ENCODE results near the gene GFER. TPM values are rescaled to one million over a fixed set of nuclear protein-coding genes. Genes with fewer than 3 reads are reported as not detected.

The GFER gene
- total and polyA plus RNA-seq, 4 donors: 7.4 to 28.4 (median 15.1) TPM

DNA sequence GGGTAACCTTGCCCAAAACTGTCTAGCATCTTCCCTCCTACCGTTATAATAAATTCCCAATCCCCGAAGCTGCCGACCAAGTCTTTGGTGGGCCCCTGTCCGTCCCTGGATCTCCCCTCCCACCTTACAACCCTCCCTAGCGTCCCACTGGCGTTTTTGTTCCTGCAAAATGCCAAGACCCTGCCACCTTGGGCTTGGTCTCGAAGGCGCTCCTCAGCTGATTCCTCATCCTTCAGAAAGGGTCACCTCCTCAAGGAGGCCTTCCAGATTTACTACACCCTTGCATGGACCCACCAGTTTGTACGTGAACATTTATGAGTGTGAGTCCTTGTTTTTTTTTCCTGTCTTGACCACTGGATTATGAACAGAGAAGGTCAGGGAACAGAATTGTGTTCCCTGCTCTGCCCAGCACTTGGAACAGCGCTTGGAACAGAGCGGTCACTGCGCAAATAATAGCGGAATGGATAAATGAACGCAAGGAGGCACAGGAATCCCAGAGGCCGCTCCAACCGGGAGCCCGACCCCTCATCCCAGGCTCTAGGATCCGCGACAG is 926 bp upstream of the GFER start:
- H3K27me3 ChIP-seq (ENCODE audit: control insufficient read depth in 4 of 4, insufficient read depth in 4 of 4, low read length in 3 of 4): no peaks in the 10 kb centered on the region
- H3K4me1 ChIP-seq (ENCODE audit: control insufficient read depth in 4 of 4, insufficient read depth in 4 of 4, low read length in 3 of 4): peaks cover 5 to 31% (median 17%) of the 10 kb centered on the region in 4 donors
- WGBS: 40% methylated on average over 19 of the region's 19 CpGs
- TF ChIP-seq, protein P1, sequence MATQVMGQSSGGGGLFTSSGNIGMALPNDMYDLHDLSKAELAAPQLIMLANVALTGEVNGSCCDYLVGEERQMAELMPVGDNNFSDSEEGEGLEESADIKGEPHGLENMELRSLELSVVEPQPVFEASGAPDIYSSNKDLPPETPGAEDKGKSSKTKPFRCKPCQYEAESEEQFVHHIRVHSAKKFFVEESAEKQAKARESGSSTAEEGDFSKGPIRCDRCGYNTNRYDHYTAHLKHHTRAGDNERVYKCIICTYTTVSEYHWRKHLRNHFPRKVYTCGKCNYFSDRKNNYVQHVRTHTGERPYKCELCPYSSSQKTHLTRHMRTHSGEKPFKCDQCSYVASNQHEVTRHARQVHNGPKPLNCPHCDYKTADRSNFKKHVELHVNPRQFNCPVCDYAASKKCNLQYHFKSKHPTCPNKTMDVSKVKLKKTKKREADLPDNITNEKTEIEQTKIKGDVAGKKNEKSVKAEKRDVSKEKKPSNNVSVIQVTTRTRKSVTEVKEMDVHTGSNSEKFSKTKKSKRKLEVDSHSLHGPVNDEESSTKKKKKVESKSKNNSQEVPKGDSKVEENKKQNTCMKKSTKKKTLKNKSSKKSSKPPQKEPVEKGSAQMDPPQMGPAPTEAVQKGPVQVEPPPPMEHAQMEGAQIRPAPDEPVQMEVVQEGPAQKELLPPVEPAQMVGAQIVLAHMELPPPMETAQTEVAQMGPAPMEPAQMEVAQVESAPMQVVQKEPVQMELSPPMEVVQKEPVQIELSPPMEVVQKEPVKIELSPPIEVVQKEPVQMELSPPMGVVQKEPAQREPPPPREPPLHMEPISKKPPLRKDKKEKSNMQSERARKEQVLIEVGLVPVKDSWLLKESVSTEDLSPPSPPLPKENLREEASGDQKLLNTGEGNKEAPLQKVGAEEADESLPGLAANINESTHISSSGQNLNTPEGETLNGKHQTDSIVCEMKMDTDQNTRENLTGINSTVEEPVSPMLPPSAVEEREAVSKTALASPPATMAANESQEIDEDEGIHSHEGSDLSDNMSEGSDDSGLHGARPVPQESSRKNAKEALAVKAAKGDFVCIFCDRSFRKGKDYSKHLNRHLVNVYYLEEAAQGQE (IDR thresholded peaks at IDR 0.05): no peak
- no peak for TF ChIP-seq EGR1 (IDR thresholded peaks at IDR 0.05; ENCODE audit: low read depth in 2 of 2)
- TF ChIP-seq RXRA (IDR thresholded peaks at IDR 0.05): no peak
- TF ChIP-seq, protein P2, sequence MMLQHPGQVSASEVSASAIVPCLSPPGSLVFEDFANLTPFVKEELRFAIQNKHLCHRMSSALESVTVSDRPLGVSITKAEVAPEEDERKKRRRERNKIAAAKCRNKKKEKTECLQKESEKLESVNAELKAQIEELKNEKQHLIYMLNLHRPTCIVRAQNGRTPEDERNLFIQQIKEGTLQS (IDR thresholded peaks at IDR 0.05): no peak
- no peak for TF ChIP-seq FOXA1 (IDR thresholded peaks at IDR 0.05)
- no peak for TF ChIP-seq GABPA (IDR thresholded peaks at IDR 0.05 in 1 of 2, conservative IDR thresholded peaks at IDR 0.05 in 1 of 2)
- TF ChIP-seq, protein P3, sequence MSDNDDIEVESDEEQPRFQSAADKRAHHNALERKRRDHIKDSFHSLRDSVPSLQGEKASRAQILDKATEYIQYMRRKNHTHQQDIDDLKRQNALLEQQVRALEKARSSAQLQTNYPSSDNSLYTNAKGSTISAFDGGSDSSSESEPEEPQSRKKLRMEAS (IDR thresholded peaks at IDR 0.05): no peak
- no peak for TF ChIP-seq TAF1 (conservative IDR thresholded peaks at IDR 0.05)
- no peak for TF ChIP-seq HNF4G (IDR thresholded peaks at IDR 0.05)
- TF ChIP-seq, protein P4, sequence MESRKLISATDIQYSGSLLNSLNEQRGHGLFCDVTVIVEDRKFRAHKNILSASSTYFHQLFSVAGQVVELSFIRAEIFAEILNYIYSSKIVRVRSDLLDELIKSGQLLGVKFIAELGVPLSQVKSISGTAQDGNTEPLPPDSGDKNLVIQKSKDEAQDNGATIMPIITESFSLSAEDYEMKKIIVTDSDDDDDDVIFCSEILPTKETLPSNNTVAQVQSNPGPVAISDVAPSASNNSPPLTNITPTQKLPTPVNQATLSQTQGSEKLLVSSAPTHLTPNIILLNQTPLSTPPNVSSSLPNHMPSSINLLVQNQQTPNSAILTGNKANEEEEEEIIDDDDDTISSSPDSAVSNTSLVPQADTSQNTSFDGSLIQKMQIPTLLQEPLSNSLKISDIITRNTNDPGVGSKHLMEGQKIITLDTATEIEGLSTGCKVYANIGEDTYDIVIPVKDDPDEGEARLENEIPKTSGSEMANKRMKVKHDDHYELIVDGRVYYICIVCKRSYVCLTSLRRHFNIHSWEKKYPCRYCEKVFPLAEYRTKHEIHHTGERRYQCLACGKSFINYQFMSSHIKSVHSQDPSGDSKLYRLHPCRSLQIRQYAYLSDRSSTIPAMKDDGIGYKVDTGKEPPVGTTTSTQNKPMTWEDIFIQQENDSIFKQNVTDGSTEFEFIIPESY (IDR thresholded peaks at IDR 0.05): no peak
- no peak for TF ChIP-seq FOXA2 (IDR thresholded peaks at IDR 0.05)
- no peak for TF ChIP-seq JUND (IDR thresholded peaks at IDR 0.05)
- TF ChIP-seq HNF4A (conservative IDR thresholded peaks at IDR 0.05): no peak
- peaks cover 0 to 22% (median under 1%) of the 10 kb centered on the region in 4 donors for H3K36me3 ChIP-seq (ENCODE audit: control insufficient read depth in 4 of 4, insufficient read depth in 3 of 4, low read depth in 1 of 4, low read length in 3 of 4)
- H3K4me3 ChIP-seq (ENCODE audit: low read depth in 1 of 3, low read length in 3 of 3): peak overlapping the region in 2 of 3 donors; percentile 39 to 90
- H3K27ac ChIP-seq (ENCODE audit: low read depth in 1 of 2, low read length in 2 of 2): peak overlapping the region; percentile 83 to 87
- H3K9me3 ChIP-seq (ENCODE audit: control insufficient read depth in 4 of 4, low read length in 3 of 4): no peaks in the 10 kb centered on the region
- H3K9ac ChIP-seq (ENCODE audit: low read depth in 1 of 2, low read length in 2 of 2): no peak overlapping the region
- DNase-seq (ENCODE audit: low spot score): no peak

DNA sequence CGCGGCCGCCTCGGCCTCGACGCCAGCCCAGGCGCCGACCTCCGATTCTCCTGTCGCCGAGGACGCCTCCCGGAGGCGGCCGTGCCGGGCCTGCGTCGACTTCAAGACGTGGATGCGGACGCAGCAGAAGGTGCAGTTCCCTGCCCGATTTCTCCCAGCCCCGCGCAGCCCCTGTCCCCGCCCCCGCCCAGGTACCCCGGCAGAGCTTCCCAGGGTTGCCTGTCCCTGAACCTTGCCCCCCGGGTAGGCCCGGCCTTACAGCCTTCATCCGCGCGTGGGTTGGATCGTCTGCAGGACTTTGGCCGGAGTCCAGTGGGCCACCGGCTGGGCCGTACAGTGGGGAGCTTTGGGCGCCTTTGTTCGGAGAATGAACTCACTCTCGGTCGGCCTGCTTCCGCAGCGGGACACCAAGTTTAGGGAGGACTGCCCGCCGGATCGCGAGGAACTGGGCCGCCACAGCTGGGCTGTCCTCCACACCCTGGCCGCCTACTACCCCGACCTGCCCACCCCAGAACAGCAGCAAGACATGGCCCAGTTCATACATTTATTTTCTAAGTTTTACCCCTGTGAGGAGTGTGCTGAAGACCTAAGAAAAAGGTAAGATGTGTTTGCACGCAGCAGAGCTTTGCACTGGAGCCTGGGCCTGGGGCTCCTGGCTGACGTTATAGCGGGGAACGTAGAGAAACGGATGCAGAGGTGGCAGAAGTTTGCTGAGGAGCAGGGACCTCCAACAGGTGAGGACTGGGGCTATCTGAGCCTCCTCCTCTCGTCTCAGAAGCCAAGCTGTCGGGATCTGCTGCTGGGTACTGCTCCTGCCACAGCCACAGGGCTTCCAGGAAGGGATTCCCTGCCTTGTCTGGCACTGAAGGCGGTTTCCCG is 593 bp downstream of the GFER start:
- peaks cover 6 to 42% (median 17%) of the 10 kb centered on the region in 4 donors for H3K4me1 ChIP-seq (ENCODE audit: control insufficient read depth in 4 of 4, insufficient read depth in 4 of 4, low read length in 3 of 4)
- peak overlapping the region; percentile 4 to 56 for H3K9ac ChIP-seq (ENCODE audit: low read depth in 1 of 2, low read length in 2 of 2)
- 10% methylated on average over 58 of the region's 58 CpGs for WGBS
- DNase-seq (ENCODE audit: low spot score): peak; percentile 59
- H3K36me3 ChIP-seq (ENCODE audit: control insufficient read depth in 4 of 4, insufficient read depth in 3 of 4, low read depth in 1 of 4, low read length in 3 of 4): peaks cover 0 to 17% (median under 1%) of the 10 kb centered on the region in 4 donors
- no peaks in the 10 kb centered on the region for H3K9me3 ChIP-seq (ENCODE audit: control insufficient read depth in 4 of 4, low read length in 3 of 4)
- TF ChIP-seq SP1 (IDR thresholded peaks at IDR 0.05) (peak; percentile 27), RXRA (IDR thresholded peaks at IDR 0.05) (peak in 1 of 2 donors; percentile 18), HNF4A (conservative IDR thresholded peaks at IDR 0.05) (peak; percentile 79 to 81)
- TF ChIP-seq, protein P3 (IDR thresholded peaks at IDR 0.05): no peak
- H3K27ac ChIP-seq (ENCODE audit: low read depth in 1 of 2, low read length in 2 of 2): peak overlapping the region; percentile 40 to 83
- peaks cover 0 to 4% (median 1%) of the 10 kb centered on the region in 4 donors for H3K27me3 ChIP-seq (ENCODE audit: control insufficient read depth in 4 of 4, insufficient read depth in 4 of 4, low read length in 3 of 4)
- peak overlapping the region; percentile 65 to 90 (median 77) for H3K4me3 ChIP-seq (ENCODE audit: low read depth in 1 of 3, low read length in 3 of 3)
